ENCODE results near the gene ZDHHC1.

Gene ZDHHC1

GRCh38 chr16:67429053-67429798 is 12.9 kb upstream of the ZDHHC1 start:
- no peak for TF ChIP-seq CTCF (IDR thresholded peaks at IDR 0.05; ENCODE audit: control insufficient read depth, insufficient read depth, low read depth, low read length, missing control alignments)
- no peak for DNase-seq (ENCODE audit: low read depth)
- no peak overlapping the region for H3K4me3 ChIP-seq (ENCODE audit: control insufficient read depth, low read depth, low read length)

- no peak overlapping the region for H3K4me3 ChIP-seq (ENCODE audit: control insufficient read depth, low read depth, low read length)
- peak; percentile 88 for TF ChIP-seq CTCF (IDR thresholded peaks at IDR 0.05; ENCODE audit: control insufficient read depth, insufficient read depth, low read depth, low read length, missing control alignments)
- DNase-seq (ENCODE audit: low read depth) = no peak
Observed at GRCh38 chr16:67428146-67428731, 12.0 kb upstream of the ZDHHC1 start.

GRCh38 chr16:67426950-67427349 is 10.7 kb upstream of the ZDHHC1 start:
- H3K4me3 ChIP-seq (ENCODE audit: control insufficient read depth, low read depth, low read length) = no peak overlapping the region
- no peak for DNase-seq (ENCODE audit: low read depth)
- TF ChIP-seq CTCF (IDR thresholded peaks at IDR 0.05; ENCODE audit: control insufficient read depth, insufficient read depth, low read depth, low read length, missing control alignments) = no peak

- no peak for TF ChIP-seq CTCF (IDR thresholded peaks at IDR 0.05; ENCODE audit: control insufficient read depth, insufficient read depth, low read depth, low read length, missing control alignments)
- no peak overlapping the region for H3K4me3 ChIP-seq (ENCODE audit: control insufficient read depth, low read depth, low read length)
Observed at GRCh38 chr16:67426022-67426421, 9.7 kb upstream of the ZDHHC1 start.

GRCh38 chr16:67425580-67425979 is 9.3 kb upstream of the ZDHHC1 start:
- H3K4me3 ChIP-seq (ENCODE audit: control insufficient read depth, low read depth, low read length) = no peak overlapping the region
- DNase-seq (ENCODE audit: low read depth) = no peak
- no peak for TF ChIP-seq CTCF (IDR thresholded peaks at IDR 0.05; ENCODE audit: control insufficient read depth, insufficient read depth, low read depth, low read length, missing control alignments)

More at GRCh38 chr16:67426022-67426421, 9.7 kb upstream of the ZDHHC1 start:
- DNase-seq (ENCODE audit: low read depth) = no peak

GRCh38 chr16:67425061-67425460 is 8.8 kb upstream of the ZDHHC1 start:
- DNase-seq (ENCODE audit: low read depth) = no peak
- no peak for TF ChIP-seq CTCF (IDR thresholded peaks at IDR 0.05; ENCODE audit: control insufficient read depth, insufficient read depth, low read depth, low read length, missing control alignments)
- no peak overlapping the region for H3K4me3 ChIP-seq (ENCODE audit: control insufficient read depth, low read depth, low read length)

Data from AG09309 (cell line).